PC-3 (cell line): ENCODE measurements around the gene P2RX3. TPM values are rescaled to one million over a fixed set of nuclear protein-coding genes. Genes with fewer than 3 reads are reported as not detected.
A peak's percentile ranks its signal among the peaks of the same experiment; 100 is the strongest.

Experiments
- ATAC-seq: fragments of 200-7000 bp; cut with Tn5 transposase; 2 replicates; pipeline ENCODE4 v1.9.1; 2020; ENCODE audit warnings: mild to moderate bottlenecking, moderate library complexity
- BruUV-seq: library from RNA; stranded (reverse); fragments of 400-500 nt; replicated peaks from 2 replicates; lab custom pipeline; 2021; lab: Mats Ljungman, UMichigan
- CTCF ChIA-PET: fragments of 300-600 bp; sonication (Branson Sonifier 250); formaldehyde crosslinking; loops from one replicate; lab custom pipeline; 2022; ENCODE audit warnings: antibody characterized with exemption; lab: Charles Lee
- POLR2A ChIA-PET: fragments of 300-600 bp; sonication (Branson Sonifier 250); formaldehyde crosslinking; loops from one replicate; lab custom pipeline; 2022; ENCODE audit warnings: antibody characterized with exemption; ENCODE audit not compliant: unreplicated experiment; lab: Charles Lee
- DNase-seq: peaks from one replicate; pipeline ENCODE4 v3.0.0-alpha.2; 2015
- H2AFZ ChIP-seq: fragments of 300-600 bp; sonication (generic); 2 replicates; pipeline ENCODE4 v1.6.0; 2016; ENCODE audit warnings: antibody characterized with exemption, low read length
- H3F3A ChIP-seq: fragments of 300-600 bp; sonication (generic); one replicate; pipeline ENCODE4 v1.6.0; 2017; ENCODE audit warnings: antibody characterized with exemption, low read length, control low read depth, mild to moderate bottlenecking; ENCODE audit not compliant: unreplicated experiment
- H3K27ac ChIP-seq: fragments of 300-600 bp; sonication (generic); 2 replicates; pipeline ENCODE4 v1.5.1; 2016; ENCODE audit warnings: mild to moderate bottlenecking, low read length
- H3K27me3 ChIP-seq: fragments of 300-600 bp; sonication (generic); 2 replicates; pipeline ENCODE4 v1.6.1; 2016; ENCODE audit warnings: low read length, mixed read lengths
- H3K36me3 ChIP-seq: fragments of 300-600 bp; sonication (generic); 2 replicates; pipeline ENCODE4 v1.6.1; 2016; ENCODE audit warnings: low read depth, mixed run types, low read length, mixed read lengths
- H3K4me1 ChIP-seq: fragments of 300-600 bp; sonication (generic); 2 replicates; pipeline ENCODE4 v1.5.1; 2016; ENCODE audit warnings: low read length; ENCODE audit not compliant: insufficient read depth
- H3K4me2 ChIP-seq: fragments of 300-600 bp; sonication (generic); 2 replicates; pipeline ENCODE4 v1.6.0; 2016; ENCODE audit warnings: low read length
- H3K4me3 ChIP-seq: fragments of 300-600 bp; sonication (generic); 2 replicates; pipeline ENCODE4 v1.5.1; 2016; ENCODE audit warnings: mild to moderate bottlenecking, low read length, mixed read lengths
- H3K79me2 ChIP-seq: fragments of 300-600 bp; sonication (generic); 2 replicates; pipeline ENCODE4 v1.6.1; 2017; ENCODE audit warnings: low read length, mixed read lengths
- H3K9ac ChIP-seq: fragments of 300-600 bp; sonication (generic); 2 replicates; pipeline ENCODE4 v1.6.0; 2016; ENCODE audit warnings: mild to moderate bottlenecking, low read length
- H3K9me2 ChIP-seq: fragments of 300-600 bp; sonication (generic); replicated peaks from 2 replicates; pipeline ENCODE4 v1.6.1; 2016; ENCODE audit warnings: mixed run types, low read length, mixed read lengths
- H3K9me3 ChIP-seq: fragments of 300-600 bp; sonication (generic); 2 replicates; pipeline ENCODE4 v1.6.1; 2016; ENCODE audit warnings: low read length, mixed read lengths
- H4K20me1 ChIP-seq: fragments of 300-600 bp; sonication (generic); 2 replicates; pipeline ENCODE4 v1.6.1; 2016; ENCODE audit warnings: low read length, mixed read lengths
- CTCF ChIP-seq: fragments of 300-600 bp; sonication (generic); conservative IDR thresholded peaks from 2 replicates; pipeline ENCODE4 v1.5.1; 2017; ENCODE audit warnings: antibody characterized with exemption, low read depth, mild to moderate bottlenecking, low read length
- EZH2 ChIP-seq: fragments of 300-600 bp; sonication (generic); IDR thresholded peaks from one replicate; pipeline ENCODE4 v1.6.1; 2017; ENCODE audit warnings: antibody characterized with exemption, mild to moderate bottlenecking, low read length; ENCODE audit not compliant: unreplicated experiment
- EZH2phosphoT487 ChIP-seq: fragments of 300-600 bp; sonication (generic); IDR thresholded peaks from 2 replicates; pipeline ENCODE4 v1.6.1; 2018; ENCODE audit warnings: mild to moderate bottlenecking, antibody characterized with exemption, low read length, borderline replicate concordance
- intact Hi-C: fragments of 100-400 bp; cut with micrococcal nuclease; formaldehyde crosslinking; loops from 2 replicates; pipeline ENCODE4 v1.9.0; 2023
- total RNA-seq: library from RNA; depleted of rRNA; stranded (reverse); fragments of >200 nt; gene quantifications from 2 replicates; pipeline ENCODE4 v1.2.3, GENCODE V29; 2014

P2RX3 gene
- total RNA-seq, 1 experiment from 2014 or later: not detected

DNA sequence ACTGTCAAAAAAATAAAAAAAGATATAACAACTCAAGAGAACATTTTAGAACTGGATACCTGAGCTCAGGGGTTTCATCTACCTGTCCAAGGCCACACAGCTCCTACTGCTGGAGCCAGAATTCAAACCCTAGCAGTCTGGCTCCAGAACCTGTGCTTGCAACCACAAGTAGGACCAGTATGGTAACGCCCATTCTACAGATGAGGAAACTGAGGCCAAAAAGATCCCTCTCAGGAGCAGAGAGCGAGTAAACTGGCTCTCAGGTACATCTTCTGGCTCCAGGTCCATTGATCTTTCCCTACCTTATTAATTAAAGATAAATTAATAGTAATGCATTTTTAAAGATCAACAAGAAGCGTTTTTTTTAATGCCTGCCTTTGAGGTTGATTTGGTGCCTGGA lies 19.2 kb downstream of the P2RX3 start:
- Histone ChIP-seq H3K4me1 (no peaks in the 10 kb centered on the region), H3K4me3 (no peak overlapping the region), H3K4me2 (no peak overlapping the region), H3K36me3 (no peaks in the 10 kb centered on the region), H3K27ac (no peak overlapping the region), H3K79me2 (no peaks in the 10 kb centered on the region), H3K9me2 (no peaks in the 10 kb centered on the region), H3F3A (no peaks in the 10 kb centered on the region), H3K9me3 (no peaks in the 10 kb centered on the region), H3K9ac (no peak overlapping the region), H3K27me3 (no peaks in the 10 kb centered on the region), H4K20me1 (no peaks in the 10 kb centered on the region), H2AFZ (no peak overlapping the region)
- TF ChIP-seq EZH2phosphoT487 (no peak), EZH2 (no peak), CTCF (no peak)
- POLR2A ChIA-PET: no interaction called here
- intact Hi-C loops: no loop called here
- DNase-seq (no peak), ATAC-seq (no peak)
- BruUV-seq: no TSS peak
- CTCF ChIA-PET: no interaction called here

DNA sequence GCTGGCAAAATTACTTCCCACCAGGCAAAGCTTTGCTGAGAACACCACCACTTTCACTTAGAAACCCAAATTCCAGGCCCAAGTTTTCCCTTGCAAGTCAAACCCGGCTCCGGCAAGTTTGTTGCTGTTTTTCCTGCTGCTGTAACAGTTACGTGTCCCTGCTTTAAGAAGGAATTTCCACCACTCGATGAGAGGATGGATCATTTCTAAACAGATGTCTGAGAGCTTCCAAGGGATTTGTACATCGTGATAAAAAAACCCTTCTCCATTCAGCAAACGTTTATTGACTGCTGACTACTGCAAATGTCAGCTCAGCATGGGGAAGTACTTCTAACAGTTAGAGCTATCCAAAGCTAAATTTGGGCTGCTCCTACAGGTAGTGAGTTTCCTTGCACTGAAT lies 19.7 kb downstream of the P2RX3 start:
- Histone ChIP-seq H3K9ac (no peak overlapping the region), H4K20me1 (no peaks in the 10 kb centered on the region), H3K9me2 (no peaks in the 10 kb centered on the region), H2AFZ (no peak overlapping the region), H3F3A (no peaks in the 10 kb centered on the region), H3K79me2 (no peaks in the 10 kb centered on the region), H3K4me3 (no peak overlapping the region), H3K27ac (no peak overlapping the region), H3K4me1 (no peaks in the 10 kb centered on the region), H3K27me3 (0 out of 2 replicates have a peak, but pooled peaks cover 4% of the 10 kb centered on the region), H3K4me2 (no peak overlapping the region), H3K36me3 (no peaks in the 10 kb centered on the region), H3K9me3 (no peaks in the 10 kb centered on the region)
- CTCF ChIA-PET: no interaction called here
- ATAC-seq (no peak), DNase-seq (no peak)
- BruUV-seq: no TSS peak
- POLR2A ChIA-PET: no interaction called here
- TF ChIP-seq CTCF (no peak), EZH2phosphoT487 (no peak), EZH2 (no peak)
- intact Hi-C loops: no loop called here

DNA sequence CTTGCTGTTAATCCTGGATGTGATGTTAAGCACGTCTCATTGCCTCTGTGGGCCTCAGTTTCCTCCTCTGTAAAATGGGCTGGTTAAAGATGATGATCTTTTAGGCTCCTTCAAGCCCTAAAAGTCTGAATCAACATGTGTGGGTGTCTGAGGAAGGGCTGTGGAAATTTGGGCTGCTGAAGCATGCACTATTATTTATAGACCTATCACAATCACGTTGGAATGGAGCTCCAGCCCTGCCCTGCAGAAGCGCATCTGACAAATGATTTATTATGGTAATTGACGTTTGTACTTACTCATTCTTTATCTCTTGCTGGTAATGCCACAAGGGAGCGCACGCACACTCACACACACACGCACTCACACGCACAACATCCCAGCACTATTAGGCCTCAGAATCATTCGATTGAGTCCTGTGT lies 20.4 kb downstream of the P2RX3 start:
- CTCF ChIA-PET: no interaction called here
- no peak overlapping the region for H2AFZ ChIP-seq

More for the DNA sequence above, 20.4 kb downstream of the P2RX3 start:
- no peak overlapping the region for H3K9ac ChIP-seq
- peak; percentile 40 for DNase-seq
- POLR2A ChIA-PET: no interaction called here
- no peaks in the 10 kb centered on the region for H4K20me1 ChIP-seq
- no peaks in the 10 kb centered on the region for H3K79me2 ChIP-seq
- H3K36me3 ChIP-seq: no peaks in the 10 kb centered on the region
- no TSS peak for BruUV-seq
- no peaks in the 10 kb centered on the region for H3K9me3 ChIP-seq
- no peak overlapping the region for H3K4me2 ChIP-seq
- no peaks in the 10 kb centered on the region for H3K9me2 ChIP-seq
- intact Hi-C loops: no loop called here
- H3K27ac ChIP-seq: no peak overlapping the region
- peak; percentile 26; the same call in 1 of the 2 replicates for TF ChIP-seq CTCF
- TF ChIP-seq EZH2phosphoT487: no peak
- TF ChIP-seq EZH2: no peak
- H3F3A ChIP-seq: no peaks in the 10 kb centered on the region
- H3K27me3 ChIP-seq: 0 out of 2 replicates have a peak, but pooled peaks cover 10% of the 10 kb centered on the region
- no peak; the same call in 1 of the 2 replicates for ATAC-seq
- no peak overlapping the region for H3K4me3 ChIP-seq
- no peaks in the 10 kb centered on the region for H3K4me1 ChIP-seq
